K562 (cell line): ENCODE data around the gene HNRNPA3. TPM values are rescaled to one million over a fixed set of nuclear protein-coding genes. Genes with fewer than 3 reads are reported as not detected.

Experiments used
- CHAMP1 ChIP-seq: fragments of 450-650 bp; IDR thresholded peaks from 2 replicates; pipeline ENCODE4 v1.6.1; 2016; ENCODE audit warnings: mild to moderate bottlenecking
- CTCFL ChIP-seq: IDR thresholded peaks from 2 replicates; pipeline ENCODE4 v1.6.1; 2011; ENCODE audit warnings: borderline replicate concordance, low read depth, mild to moderate bottlenecking, moderate library complexity, low read length; ENCODE audit not compliant: insufficient read depth, poor library complexity, severe bottlenecking
- MTA3 ChIP-seq: fragments of 450-650 bp; formaldehyde crosslinking; IDR thresholded peaks from 2 replicates; pipeline ENCODE4 v1.6.1; 2017; ENCODE audit warnings: mild to moderate bottlenecking, borderline replicate concordance
- REST ChIP-seq, 2 experiments: fragments of 450-650 bp; formaldehyde crosslinking in 1 of 2; IDR thresholded peaks; 2 replicates each; pipeline versions ENCODE4 v1.4.0 to v1.6.1; 2014 to 2020; ENCODE audit warnings: mild to moderate bottlenecking in 2 of 2, borderline replicate concordance in 1 of 2, low read depth in 1 of 2
- SMAD4 ChIP-seq: fragments of 250-450 bp; sonication (Bioruptor Pico); conservative IDR thresholded peaks from 2 replicates; pipeline ENCODE4 v1.8.0; 2021; ENCODE audit warnings: inconsistent platforms, mild to moderate bottlenecking, moderate library complexity
- SMARCE1 ChIP-seq: fragments of 450-650 bp; IDR thresholded peaks from 2 replicates; pipeline ENCODE4 v1.7.1; 2016; ENCODE audit warnings: mild to moderate bottlenecking
- polyA plus RNA-seq, 8 experiments: library from polyadenylated mRNA; depleted of rRNA in 4 of 8; stranded (reverse) in 5 of 8; unstranded in 3 of 8; fragments of >200 nt; fragmentation: Nextera tagmentation in 2 of 8; fragmentation: Illumina TruSeq in 1 of 8; extraction: Ambion mirVana in 2 of 8; extraction: Trizol in 1 of 8; gene quantifications; 2 replicates each; pipeline versions ENCODE4 v1.2.1 to v1.2.3, GENCODE V29; 2011 to 2014; ENCODE audit warnings: inconsistent platforms in 1 of 8, missing spikeins in 1 of 8
- total RNA-seq, 7 experiments: library from RNA; depleted of rRNA in 6 of 7; stranded (reverse); fragments of >200 nt in 6 of 7; fragmentation: Illumina TruSeq in 2 of 7; extraction: Trizol in 2 of 7; gene quantifications; 2 replicates each; pipeline versions ENCODE4 v1.2.1 to v1.2.3, GENCODE V29; 2011 to 2021; ENCODE audit warnings: low replicate concordance in 1 of 7

Gene HNRNPA3
- total and polyA plus RNA-seq, 9 of the 15 experiments (the other 6 are each of a cell fraction or from before 2014, with no cell fraction given), result 72.8 to 428 (median 192) TPM

- peak; percentile 87 for TF ChIP-seq CTCFL
- TF ChIP-seq SMARCE1, result peak; percentile 54
- peak; percentile 54; the same call in 1 of the 2 replicates for TF ChIP-seq MTA3
- TF ChIP-seq SMAD4 (CRISPR knock-in tag), result peak; percentile 40
- TF ChIP-seq REST (IDR thresholded peaks at IDR 0.05; ENCODE audit: borderline replicate concordance), result peak; percentile 48; the same call in 1 of the 2 replicates
- no peak for TF ChIP-seq REST (CRISPR knock-in tag; IDR thresholded peaks at IDR 0.05; ENCODE audit: low read depth)
- TF ChIP-seq CHAMP1, result peak; percentile 45; the same call in 1 of the 2 replicates
Measured at GRCh38 chr2:177254433-177255226, 42.0 kb downstream of the HNRNPA3 start (continued).
